GM12872 (cell line): ENCODE results near the gene ADAM10.

ENCODE experiments used
- TF ChIP-seq, protein P1 (sequence below): IDR thresholded peaks from 3 replicates; pipeline ENCODE4 v1.5.1; 2011; ENCODE audit warnings: low read depth, mild to moderate bottlenecking, low read length, moderate library complexity; ENCODE audit not compliant: insufficient read depth

ADAM10 gene

DNA sequence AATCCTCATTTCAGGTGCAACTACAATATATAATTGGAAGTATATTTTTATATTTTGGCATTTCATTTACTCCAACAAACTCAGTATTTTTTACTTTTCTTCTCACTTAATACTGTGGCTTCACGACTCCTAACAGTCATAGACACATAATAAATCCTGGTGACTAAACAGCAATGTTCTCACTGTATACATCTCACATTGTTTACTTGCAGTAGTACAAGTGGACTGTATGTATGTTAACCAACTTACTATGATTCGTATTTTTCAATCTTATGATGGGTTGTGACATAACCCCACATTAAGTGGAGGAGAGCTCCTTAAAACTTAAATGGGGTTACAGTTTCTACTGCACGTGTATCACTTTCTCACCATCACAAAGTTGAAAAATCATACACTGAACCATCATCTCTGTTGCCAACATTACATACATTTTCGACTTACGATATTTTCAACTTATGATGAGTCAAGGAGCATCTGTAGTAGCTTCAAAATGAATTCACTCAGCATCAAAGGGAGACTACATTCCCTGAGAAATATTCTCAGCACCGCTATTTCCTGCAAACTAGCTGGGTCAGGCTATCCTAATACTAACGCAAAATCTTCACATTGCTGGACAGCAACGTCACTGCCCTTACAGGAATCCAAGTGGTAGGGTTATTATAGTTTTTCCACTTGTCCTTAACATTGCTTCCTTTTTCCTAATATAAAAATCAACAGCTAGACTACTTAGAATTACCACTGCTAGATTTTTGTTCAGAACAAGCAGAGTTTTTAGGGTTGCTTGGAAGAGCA, 7.3 kb downstream of the ADAM10 start:
- TF ChIP-seq, protein P1, sequence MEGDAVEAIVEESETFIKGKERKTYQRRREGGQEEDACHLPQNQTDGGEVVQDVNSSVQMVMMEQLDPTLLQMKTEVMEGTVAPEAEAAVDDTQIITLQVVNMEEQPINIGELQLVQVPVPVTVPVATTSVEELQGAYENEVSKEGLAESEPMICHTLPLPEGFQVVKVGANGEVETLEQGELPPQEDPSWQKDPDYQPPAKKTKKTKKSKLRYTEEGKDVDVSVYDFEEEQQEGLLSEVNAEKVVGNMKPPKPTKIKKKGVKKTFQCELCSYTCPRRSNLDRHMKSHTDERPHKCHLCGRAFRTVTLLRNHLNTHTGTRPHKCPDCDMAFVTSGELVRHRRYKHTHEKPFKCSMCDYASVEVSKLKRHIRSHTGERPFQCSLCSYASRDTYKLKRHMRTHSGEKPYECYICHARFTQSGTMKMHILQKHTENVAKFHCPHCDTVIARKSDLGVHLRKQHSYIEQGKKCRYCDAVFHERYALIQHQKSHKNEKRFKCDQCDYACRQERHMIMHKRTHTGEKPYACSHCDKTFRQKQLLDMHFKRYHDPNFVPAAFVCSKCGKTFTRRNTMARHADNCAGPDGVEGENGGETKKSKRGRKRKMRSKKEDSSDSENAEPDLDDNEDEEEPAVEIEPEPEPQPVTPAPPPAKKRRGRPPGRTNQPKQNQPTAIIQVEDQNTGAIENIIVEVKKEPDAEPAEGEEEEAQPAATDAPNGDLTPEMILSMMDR, result no peak

DNA sequence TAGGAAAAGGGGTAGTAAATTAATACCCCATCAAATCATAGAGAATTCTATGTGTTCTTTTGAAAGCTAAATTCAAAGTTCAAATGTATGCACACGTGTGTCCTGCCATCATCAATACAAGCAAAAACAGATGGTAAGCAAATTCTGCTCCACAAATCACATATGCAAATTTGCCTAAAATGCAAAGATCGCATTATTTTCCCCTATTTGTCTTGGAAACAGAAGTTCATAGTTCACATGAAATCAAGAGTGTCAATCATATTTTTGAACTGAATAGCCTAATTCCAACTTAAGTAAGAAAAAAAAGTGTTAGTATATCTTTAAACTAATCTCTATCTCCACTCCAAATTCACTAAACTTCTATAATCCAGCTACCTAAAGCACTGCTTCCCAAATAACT, 8.5 kb downstream of the ADAM10 start:
- TF ChIP-seq, protein P1, result no peak

DNA sequence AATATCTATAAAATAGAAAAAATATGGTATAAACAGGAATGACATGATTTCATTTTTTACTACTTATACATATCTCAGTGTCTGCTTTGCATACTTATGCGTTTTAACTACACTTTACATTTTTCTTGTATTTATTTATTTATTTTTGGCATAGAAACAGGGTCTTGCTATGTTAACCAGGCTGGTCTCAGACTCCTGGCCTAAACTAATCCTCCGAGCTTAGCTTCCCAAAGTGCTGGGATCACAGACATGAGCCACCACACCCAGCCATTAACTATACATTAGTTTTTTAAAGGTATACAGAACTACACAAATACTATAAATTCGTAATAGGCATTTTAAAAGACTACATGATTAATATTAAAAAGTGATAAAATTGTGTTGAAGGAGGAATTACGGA, 9.1 kb downstream of the ADAM10 start:
- TF ChIP-seq, protein P1, result no peak

DNA sequence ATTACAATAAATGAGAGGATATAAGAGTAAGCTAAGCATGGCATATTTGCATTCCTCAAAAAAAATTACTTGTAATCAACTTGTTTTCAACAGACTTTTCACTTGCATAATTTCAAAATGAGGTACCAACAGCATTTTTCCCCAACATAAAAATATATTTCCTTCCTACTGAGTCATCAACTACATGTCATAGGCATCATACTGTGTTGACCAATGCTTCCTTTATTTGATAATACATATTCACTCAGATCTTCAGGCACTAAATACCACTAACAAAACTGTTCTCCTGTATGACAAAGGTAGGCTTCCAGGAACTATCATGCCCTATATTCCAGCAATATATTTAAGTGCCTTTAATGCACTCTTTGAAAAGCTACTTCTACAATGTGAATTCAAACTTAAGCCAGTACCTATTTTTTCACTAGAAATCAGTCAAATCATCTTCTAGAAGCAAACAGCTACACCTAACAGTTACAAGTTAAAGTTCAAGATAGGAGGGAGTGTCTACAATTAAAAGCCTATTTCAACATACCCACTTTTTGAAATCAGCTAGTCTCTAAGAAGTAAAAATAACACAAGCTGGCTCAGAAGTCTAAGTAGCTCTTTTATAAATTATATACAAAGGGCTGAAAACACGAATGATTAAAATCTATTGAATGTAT, 11.3 kb downstream of the ADAM10 start:
- TF ChIP-seq, protein P1, result no peak

DNA sequence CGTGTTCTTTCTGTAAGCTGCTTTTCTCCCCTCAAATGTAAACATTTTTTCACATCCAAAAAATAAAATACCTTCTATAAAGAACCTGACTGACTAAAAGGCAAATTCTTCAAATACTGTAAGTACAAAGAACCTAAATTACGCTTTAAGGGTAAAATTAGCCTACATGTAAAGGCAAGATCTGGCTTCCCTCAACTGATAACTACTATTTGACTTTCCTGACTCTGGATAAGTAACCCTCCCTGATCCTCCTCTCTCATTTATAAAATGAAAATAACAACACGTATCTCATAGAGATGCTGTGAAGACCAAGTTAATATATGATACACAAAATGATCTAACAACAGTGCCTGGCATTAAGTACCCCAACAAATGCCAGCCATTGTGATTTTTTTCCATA, 12.2 kb downstream of the ADAM10 start:
- TF ChIP-seq, protein P1, result no peak

DNA sequence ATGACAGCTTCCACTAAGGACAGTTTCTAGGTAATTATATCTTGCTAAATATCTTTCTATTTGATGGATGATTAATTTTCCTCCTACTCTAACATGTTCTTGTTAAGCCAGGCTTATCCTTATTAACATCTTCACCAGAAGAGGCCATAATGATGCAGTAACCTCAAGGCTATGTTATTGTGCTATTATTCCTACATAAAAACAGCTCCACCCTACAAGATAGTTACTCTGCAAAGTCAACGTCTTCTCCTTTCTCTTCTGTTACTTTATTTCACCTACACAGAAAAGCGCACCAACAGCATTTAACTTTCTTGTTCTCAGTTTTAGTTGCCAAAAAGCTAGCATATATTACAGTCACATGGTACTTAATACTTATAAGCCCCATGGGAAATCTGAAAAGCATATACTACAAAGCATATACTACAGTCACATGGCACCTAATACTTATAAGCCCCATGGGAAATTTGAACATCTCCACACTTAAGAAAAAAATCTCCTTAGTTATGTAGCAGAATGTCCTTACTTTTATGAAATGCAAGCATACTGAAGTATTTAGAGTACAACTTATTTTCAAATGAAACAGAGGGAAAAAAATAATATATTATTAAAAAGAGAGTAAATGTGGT, 13.4 kb downstream of the ADAM10 start:
- TF ChIP-seq, protein P1, result no peak

DNA sequence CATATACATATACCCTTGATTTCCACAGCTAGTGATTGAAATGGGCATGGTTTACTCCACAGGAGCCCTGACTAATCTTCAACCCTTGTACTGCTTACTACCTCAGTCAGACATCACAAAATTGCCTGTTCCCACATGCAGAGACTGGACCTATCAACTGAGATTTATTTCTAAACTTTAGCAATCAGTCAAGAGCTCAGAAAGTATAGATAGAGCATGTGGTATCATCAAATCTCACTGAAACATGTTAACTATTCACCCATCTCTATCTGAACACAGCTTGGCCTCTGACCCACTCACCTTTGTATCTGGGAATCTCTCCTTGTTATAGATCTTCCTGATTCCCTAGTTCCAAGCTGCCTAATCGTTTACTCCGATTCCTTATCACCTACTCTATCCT, 14.6 kb downstream of the ADAM10 start:
- TF ChIP-seq, protein P1, result no peak
